Measurements from ENCODE around the gene RYR2. TPM values are rescaled to one million over a fixed set of nuclear protein-coding genes. Genes with fewer than 3 reads are reported as not detected.

The RYR2 gene
- total RNA-seq, 1 experiment from 2014 or later, result 3.4 TPM

- Histone ChIP-seq H3K23me2 (ENCODE audit: insufficient read length, low read depth, low read length, poor library complexity, severe bottlenecking) (no peaks in the 10 kb centered on the region), H2BK20ac (ENCODE audit: low read depth, low read length, poor library complexity, severe bottlenecking) (no peak overlapping the region), H2AK5ac (ENCODE audit: insufficient read length, low read length) (no peak overlapping the region), H3K27me3 (ENCODE audit: insufficient read depth, low read length) (no peaks in the 10 kb centered on the region), H2AFZ (ENCODE audit: low read length) (no peak overlapping the region), H3K4me2 (ENCODE audit: insufficient read depth, insufficient read length, low read length) (no peak overlapping the region), H4K8ac (replicated peaks; ENCODE audit: insufficient read length, low read depth, low read length) (no peak overlapping the region), H2BK15ac (ENCODE audit: low read depth, low read length) (no peak overlapping the region), H3K79me1 (ENCODE audit: insufficient read depth, low read depth, low read length, poor library complexity, severe bottlenecking) (no peaks in the 10 kb centered on the region), H3K4me1 (ENCODE audit: insufficient read depth, low read length) (no peaks in the 10 kb centered on the region), H2BK120ac (ENCODE audit: low read depth, low read length, poor library complexity, severe bottlenecking) (no peak overlapping the region), H3K79me2 (ENCODE audit: insufficient read depth, low read length) (no peaks in the 10 kb centered on the region), H3K27ac (ENCODE audit: insufficient read length, low read depth, low read length) (no peak overlapping the region), H3T11ph (ENCODE audit: low read length) (no peak overlapping the region), H2BK5ac (ENCODE audit: insufficient read length, low read length) (no peak overlapping the region), H3K9me3 (ENCODE audit: control insufficient read depth, low read depth, low read length) (no peaks in the 10 kb centered on the region), H3K14ac (ENCODE audit: insufficient read depth, low read length) (no peak overlapping the region), H4K91ac (ENCODE audit: insufficient read length, low read depth, low read length) (no peak overlapping the region), H3K4ac (ENCODE audit: low read depth, low read length) (no peak overlapping the region), H2BK12ac (ENCODE audit: insufficient read length, low read depth, low read length) (no peak overlapping the region), H3K9ac (ENCODE audit: extremely low read depth, insufficient read length, low read length) (no peak overlapping the region), H4K20me1 (ENCODE audit: control insufficient read depth, insufficient read depth, insufficient read length) (no peaks in the 10 kb centered on the region), H3K56ac (ENCODE audit: insufficient read length, low read depth, low read length) (no peak overlapping the region), H3K18ac (ENCODE audit: insufficient read length, low read depth, low read length) (no peak overlapping the region), H3K23ac (ENCODE audit: insufficient read length, low read depth, low read length) (no peak overlapping the region), H4K5ac (ENCODE audit: insufficient read length, low read depth, low read length) (no peak overlapping the region)
- WGBS (ENCODE audit: extremely low coverage, insufficient read length, low lambda C conversion rate), result no CpG with 5 or more reads among the region's 2 CpGs
- peaks cover 9 to 16% (median 11%) of the 10 kb centered on the region in 3 experiments; a peak in 6 of 7 replicates for H3K36me3 Mint-ChIP-seq (ENCODE audit: insufficient read depth in 1 of 3, low read depth in 3 of 3)
- peaks cover 10 to 12% of the 10 kb centered on the region in 2 experiments for H3K4me1 Mint-ChIP-seq
- H3K4me3 Mint-ChIP-seq, result no peak overlapping the region
- peak; percentile 50 for TF ChIP-seq CTCF (conservative IDR thresholded peaks at IDR 0.05)
- no peak for DNase-seq
- no peaks in the 10 kb centered on the region for H3K27me3 Mint-ChIP-seq (ENCODE audit: low read depth)
- H3K27ac Mint-ChIP-seq, result no peak overlapping the region
- peaks cover 5 to 12% of the 10 kb centered on the region in 2 experiments; a peak in 3 of 5 replicates for H3K9me3 Mint-ChIP-seq
Measured at GRCh38 chr1:237672748-237673147, 630.8 kb downstream of the RYR2 start.
